SH-SY5Y (cell line): ENCODE data around the gene VDR.

ENCODE experiments used
- GATA2 ChIP-seq: IDR thresholded peaks from 2 replicates; pipeline ENCODE4 v1.6.1; 2011; ENCODE audit warnings: mild to moderate bottlenecking, low read depth, low read length
- GATA3 ChIP-seq: IDR thresholded peaks from 2 replicates; pipeline ENCODE4 v1.6.1; 2011; ENCODE audit warnings: low read depth, mild to moderate bottlenecking, low read length, moderate library complexity

DNA sequence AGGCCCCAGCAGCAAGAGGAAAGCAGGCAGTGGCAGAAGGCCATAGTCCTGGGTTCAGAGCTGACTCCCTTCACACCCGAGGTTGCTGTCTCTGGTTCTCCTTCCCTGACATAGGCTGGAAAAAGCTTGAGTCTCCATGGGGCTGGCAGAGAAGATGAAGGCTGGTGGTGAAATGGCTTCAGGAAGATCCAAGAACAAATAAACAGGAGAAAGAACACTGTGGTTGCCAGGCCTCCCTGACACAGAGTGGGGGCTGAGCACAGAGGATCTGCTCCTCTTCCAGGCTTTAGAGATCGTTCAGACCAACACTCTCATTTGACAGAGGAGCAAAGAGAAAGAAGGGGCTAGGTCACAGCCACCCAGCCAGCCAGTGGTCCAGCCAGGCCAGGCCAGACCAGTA is 99.4 kb downstream of the VDR start:
- TF ChIP-seq GATA2, result no peak
- no peak for TF ChIP-seq GATA3
